Activated CD4-positive, CD25-positive, alpha-beta regulatory T cell treated with anti-CD3 and anti-CD28 coated beads, Interleukin-2, amount 50 U/mL, for 16 hours (primary cell): ENCODE measurements around the gene UGT2B17.
A peak's percentile ranks its signal among the peaks of the same experiment; 100 is the strongest.
"Not testable (repeated sequence)": the region's sequence is repeated elsewhere in the genome, so short reads cannot be mapped to it uniquely, and the experiment has no call there.

ENCODE experiments used
- DNase-seq: peaks from one replicate; pipeline ENCODE4 v3.0.0-alpha.2; 2020; ENCODE audit warnings: low read depth, low spot score

Gene UGT2B17

DNA sequence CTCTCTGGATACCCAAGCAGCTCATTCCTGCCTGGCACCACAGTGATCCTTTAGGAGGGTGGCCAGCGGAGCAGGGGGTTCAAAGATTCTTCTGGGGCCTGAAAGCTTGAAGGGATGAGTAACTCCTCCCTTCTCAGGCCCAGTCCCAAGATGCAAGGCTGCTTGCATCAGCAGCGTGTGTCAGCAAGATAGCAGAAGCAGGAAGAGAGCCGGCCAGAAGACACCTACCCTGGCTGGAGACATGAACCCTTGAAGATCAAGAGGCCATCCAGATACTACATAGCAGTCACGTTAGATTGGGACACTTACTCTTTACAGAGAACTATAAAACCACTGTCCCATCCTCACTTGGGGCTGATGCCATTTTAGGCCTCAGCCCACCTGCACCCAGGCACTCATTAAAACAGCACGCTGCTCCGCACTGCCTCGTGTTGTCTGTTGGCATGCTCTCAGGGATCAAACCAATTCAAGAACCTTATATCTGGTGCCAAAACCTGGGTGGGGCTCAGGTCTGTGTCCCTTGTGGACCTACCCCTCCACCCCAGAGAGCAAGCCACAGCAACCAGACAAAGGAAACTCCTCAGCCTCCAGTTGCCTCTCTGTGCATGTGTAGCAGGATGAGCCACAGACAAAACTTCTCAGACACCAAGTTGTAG lies 6.5 kb downstream of the UGT2B17 start:
- no peak for DNase-seq

DNA sequence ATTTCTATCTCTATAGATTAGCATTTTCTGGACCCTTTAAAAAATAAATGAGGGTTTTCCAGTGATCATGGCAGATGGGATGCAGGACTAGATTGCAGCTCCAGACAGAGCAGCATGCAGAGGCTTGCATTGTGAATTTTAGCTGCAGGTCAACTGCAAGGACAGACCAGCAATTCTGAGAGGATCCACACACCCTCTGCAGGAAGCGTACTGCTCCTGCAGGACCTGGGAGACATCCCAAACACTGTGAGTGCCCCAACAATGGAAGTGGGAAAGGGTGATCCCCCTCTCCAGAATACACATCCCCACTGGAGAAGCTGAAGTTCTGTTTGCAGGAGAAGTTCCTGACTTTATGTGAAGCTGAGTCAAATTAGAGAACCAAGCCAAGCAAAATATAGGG lies 7.1 kb downstream of the UGT2B17 start:
- not testable (repeated sequence) for DNase-seq

DNA sequence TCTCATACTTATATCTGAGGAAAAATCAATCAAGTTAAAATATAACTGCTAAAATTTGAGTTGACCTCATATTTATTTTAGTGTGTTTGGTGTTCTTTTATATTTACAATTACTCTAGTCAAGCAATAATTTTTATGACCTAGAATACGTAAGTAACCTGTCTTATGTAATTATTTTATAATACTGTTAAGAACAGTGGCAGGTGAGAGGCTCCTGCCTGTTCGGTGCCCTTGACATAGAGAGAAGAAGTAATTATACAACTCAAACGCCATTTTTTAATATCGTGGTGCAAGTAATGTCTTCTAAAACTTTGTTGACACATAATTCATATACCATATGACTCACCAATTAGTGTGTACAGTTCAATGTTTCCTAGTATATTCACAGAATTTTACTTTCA lies 7.6 kb downstream of the UGT2B17 start:
- not testable (repeated sequence) for DNase-seq

DNA sequence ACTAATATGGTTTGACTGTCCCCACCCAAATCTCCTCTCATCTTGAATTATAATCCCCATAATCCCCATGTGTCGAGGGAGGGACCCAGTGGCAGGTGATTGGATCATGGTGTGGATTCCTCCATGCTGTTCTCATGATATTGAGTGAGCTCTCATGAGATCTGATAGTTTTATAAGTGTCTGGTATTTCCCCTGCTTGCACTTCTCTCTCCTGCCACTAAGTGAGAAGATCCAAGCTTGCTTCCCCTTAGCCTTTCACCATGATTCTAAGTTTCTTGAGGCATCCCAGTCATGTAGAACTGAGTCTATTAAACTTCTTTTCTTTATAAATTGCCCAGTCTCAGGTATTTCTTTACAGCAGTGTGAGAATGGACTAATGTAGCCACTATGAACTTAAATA lies 9.8 kb downstream of the UGT2B17 start:
- DNase-seq: not testable (repeated sequence)

DNA sequence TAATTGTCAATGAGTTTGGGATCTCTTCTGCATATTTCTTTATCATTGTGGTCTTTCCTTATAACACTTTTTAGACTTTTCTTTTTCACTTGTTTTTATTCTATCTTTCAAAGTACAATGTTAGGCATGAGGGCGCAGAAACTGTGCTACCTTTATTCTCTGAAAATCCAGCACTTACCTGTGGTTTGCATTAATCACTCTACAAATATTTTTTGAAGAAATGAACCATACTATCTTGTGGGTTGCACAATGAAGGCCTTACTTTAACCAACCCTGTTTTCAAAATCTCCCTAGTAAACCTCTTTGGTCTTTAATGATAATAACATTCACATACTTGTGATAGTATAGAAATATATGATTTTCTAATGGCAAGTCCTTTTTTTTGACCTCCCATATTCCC lies 11.0 kb downstream of the UGT2B17 start:
- not testable (repeated sequence) for DNase-seq

DNA sequence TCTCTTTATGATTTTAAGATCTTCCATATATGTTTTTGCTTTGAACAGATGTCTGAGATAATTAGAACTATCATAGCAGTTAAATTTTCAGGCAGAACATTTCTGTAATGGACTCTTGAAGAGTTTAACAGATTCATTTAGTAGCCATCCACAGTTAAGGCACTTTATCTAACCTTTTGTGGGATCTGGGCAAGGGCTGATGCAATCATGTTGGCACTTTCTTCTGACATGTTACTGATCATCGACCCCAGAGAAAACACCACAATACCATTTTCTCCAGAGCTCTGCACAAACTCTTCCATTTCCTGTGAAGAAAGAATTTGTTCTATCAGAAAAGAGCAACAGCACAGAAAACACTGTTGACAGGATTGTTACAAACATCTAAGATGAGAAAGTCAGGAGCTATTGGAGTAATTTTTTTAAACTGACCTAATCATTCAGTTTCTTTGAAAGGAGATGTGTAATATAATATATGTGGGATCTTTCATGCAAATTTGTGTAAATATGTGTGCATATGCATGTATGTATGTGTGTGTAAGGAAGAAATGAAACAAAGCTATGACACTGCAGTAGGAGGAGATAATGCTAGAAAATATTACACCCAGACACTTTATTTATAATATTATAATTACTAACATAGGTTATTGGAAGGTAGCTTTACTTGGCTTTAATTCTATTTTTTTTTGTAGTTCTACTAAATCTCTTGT lies 15.6 kb downstream of the UGT2B17 start:
- not testable (repeated sequence) for DNase-seq

DNA sequence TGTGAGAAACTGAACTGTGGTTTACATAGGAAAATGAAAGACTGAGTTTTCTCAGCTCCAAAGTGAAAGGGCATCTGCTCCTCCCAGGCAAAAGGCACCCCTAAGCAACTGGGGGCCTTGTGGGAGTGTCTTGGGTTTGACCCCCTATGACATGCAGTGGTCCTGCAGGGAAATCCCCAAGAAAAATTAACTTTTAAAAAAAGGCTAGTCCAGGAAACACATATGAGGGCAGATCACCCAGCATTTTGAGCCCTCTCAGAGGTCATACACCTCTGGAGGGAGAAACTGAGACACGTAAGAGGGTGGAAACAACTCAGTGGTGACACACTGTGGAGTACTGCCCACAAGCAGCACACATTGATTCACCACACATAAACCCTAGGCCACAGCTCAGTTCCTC lies 22.3 kb downstream of the UGT2B17 start:
- DNase-seq: not testable (repeated sequence)

DNA sequence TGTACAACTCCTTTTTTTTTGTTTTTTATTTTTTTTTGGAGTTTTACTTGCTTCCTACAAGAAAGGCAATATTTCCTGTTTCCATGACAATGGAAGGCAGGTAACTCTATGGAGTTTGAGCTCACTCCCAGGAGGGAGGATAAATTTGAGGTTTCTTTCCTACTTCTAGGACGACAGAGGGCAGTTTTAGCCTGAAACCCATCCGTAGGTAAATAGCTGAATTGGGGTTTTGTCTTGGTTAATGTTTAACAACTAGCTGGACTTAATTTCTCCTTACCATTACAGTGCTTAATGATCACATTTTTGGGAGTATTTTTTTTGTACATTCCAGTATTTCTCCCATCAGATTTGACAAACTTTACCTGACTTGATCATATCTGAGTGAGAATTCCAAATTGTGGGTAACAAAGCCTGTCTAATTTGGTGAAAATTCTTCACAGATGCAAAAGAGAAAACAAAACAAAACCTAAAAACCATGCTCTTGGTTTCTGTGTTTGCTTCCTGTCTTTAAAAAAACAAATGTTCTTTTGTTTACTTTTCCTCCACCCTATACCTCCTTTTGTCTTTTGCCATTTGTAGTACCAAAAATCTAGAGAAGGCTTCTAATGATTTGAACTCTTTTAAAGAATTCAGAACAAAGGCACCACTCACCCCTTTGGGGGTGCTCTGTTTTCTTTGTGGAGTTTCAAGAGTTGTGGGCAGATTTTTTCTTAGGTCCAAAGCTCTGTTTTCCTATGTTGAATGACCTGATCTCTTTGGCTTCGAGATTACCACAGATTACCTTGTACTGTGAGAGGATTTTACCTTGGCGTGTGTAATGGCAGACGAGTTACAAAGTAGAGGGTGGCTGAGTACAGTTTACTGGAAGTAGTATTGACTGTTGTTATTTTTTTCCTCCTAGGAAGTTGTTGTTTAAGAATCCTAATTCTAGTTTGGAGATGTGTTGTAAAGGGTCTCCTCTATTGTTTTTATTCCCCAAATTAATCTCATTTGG lies 23.0 kb downstream of the UGT2B17 start:
- not testable (repeated sequence) for DNase-seq

DNA sequence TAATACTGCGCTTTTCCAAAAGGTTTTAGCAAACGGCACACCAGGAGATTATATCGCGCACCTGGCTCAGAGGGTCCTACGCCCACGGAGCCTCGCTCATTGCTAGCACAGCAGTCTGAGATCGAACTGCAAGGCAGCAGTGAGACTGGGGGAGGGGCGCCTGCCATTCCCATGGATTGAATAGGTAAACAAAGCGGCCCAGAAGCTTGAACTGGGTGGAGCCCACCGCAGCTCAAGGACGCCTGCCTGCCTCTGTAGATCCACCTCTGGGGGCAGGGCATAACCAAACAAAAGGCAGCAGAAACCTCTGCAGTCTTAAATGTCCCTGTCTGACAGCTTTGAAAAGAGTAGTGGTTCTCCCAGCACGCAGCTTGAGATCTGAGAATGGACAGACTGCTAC lies 33.4 kb downstream of the UGT2B17 start:
- not testable (repeated sequence) for DNase-seq

DNA sequence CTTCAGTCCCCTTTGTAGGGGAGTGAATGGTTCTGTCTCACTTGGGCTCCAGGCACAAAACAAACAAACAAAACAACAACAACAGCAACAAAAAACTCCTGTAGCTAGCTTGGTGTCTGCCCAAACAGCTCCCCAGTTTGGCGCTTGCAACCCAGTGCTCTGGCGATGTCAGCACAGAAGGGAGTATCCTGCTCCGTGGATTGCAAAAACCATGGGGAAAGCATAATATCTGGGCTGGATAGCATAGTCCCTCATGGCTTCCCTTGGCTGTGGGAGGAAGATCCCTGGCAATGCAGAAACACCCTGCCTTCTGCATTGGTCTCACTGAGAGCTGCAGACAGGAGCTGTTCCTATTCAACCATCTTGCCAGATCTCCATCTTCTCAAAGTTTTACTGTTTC lies 39.7 kb downstream of the UGT2B17 start:
- no peak for DNase-seq

DNA sequence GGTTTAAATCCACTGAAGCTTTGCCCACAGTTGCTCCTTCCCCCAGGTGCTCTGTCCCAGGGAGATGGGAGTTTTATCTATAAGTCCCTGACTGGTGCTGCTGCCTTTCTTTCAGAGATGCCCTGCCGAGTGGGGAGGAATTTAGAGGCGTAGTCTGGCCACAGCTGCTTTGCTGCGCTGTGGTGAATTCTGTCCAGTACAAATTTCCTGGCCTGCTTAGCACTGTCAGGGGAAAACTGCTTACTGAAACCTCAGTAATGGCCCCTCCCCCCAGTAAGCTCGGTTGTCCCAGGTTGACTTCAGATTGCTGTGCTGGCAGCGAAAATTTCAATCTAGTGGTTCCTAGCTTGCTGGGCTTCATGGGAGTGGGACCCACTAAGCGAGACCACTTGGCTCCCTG lies 40.1 kb downstream of the UGT2B17 start:
- no peak for DNase-seq

DNA sequence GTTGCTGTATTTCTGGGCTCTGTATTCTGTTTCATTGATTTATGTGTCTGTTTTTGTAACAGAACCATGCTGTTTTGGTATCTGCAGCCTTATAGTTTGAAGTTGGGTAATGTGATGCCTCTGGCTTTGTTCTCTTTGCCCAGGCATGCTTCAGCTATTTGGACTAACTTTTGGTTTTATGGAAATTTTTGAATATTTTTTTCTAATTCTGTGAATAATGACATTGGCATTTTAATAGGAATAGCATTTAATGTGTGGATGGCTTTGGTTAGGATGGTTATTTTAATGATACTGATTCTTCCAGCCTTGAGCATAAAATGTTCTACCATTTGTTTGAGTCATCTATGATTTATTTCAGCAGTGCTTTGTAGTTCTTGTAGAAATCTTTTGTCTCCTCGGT lies 53.9 kb downstream of the UGT2B17 start:
- DNase-seq: not testable (repeated sequence)

DNA sequence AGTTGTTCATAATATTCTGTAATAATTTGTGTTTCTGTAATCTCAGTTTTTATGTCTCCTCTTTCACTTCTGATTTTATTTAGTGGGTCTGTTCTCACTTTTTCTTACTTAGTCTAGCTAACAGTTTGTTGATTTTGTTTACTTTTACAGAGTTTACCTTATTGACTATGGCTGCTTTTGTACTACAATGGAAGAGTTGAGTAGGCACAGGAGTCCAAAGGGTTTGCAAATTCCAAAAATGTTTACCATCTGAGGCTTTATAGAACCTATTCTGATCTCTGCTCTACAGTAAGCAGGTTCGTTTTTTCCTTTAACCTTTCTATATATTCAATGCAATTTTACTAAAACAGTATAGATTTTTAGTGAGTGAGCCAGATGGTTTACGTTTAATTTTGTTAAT lies 55.1 kb downstream of the UGT2B17 start:
- DNase-seq: no peak

DNA sequence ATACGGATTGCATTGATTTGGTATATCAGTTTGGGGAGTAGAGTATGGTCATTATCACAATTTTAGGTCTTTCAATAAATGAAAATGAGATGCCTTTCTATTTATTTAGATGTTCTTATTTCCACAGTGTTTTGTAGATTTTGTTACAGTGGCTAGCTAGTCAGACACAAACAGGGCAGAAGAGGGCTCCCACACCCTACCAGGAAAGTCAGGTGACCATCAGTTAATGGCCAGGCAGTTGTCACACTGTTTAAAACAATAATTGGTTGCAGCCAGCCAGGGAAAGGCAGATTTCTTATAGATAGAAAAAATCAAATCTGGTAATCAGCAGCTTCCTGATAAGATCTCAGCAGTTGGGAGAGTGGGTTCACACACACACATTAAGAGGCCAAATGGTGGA lies 57.2 kb downstream of the UGT2B17 start:
- no peak for DNase-seq

DNA sequence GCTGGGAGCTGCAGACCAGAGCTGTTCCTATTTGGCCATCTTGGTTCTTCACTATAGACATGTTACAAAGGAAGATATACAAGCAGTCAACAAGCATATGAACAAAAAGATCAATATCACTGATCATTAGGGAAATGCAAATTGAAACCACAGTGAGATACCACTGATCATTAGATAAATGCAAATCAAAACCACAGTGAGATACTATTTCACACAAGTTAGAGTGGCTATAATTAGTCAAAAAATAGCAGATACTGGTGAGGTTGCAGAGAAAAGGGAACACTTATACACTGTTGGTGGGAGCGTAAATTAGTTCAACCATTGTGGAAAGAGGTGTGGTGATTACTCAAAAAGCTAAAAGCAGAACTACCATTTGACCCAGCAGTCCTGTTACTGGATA lies 70.7 kb downstream of the UGT2B17 start:
- not testable (repeated sequence) for DNase-seq

DNA sequence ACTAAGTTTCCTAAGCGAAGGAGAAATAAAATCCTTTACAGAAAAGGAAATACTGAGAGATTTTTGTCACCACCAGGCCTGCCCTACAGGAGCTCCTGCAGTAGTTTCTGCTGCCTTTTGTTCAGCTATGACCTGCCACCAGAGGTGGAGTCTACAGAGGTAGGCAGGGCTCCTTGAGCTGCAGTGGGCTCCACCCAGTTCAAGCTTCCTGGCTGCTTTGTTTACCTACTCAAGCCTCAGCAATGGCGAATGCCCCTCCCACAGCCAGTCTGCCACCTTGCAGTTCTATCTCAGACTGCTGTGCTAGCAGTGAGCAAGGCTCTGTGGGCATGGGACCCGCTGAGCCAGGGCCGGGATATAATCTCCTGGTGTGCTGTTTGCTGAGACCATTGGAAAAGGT lies 71.3 kb downstream of the UGT2B17 start:
- DNase-seq: not testable (repeated sequence)

DNA sequence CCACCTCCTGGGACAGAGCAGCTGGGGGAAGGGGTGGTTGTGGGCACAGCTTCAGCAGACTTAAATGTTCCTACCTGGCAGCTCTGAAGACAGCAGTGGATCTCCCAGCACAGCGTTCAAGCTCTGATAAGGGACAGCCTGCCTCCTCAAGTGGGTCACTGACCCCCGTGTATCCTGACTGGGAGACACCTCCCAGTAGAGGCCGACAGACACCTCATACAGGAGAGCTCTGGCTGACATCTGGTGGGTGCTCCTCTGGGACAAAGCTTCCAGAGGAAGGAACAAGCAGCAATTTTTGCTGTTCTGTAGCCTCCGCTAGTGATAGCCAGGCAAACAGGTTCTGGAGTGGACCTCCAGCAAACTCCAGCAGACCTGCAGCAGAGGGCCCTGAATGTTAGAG lies 72.7 kb downstream of the UGT2B17 start:
- not testable (repeated sequence) for DNase-seq

DNA sequence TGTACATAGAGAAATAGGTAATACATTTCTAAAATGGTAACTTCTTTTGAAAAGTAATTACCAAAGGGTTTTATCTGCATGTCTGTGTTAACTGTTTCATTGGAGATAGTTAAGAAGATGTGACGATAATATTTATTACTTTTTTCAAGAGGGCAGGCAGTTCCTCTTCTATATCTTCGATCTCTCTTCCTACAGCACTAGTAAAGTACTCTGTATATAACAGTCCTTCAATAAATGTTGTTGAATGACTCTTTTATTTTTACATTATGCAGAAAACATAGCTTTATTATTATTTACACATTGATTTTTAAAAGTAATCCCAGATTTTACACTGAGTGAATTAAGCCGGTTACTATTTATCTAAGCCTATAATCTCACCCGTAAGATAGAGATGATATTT lies 77.1 kb downstream of the UGT2B17 start:
- DNase-seq: no peak

DNA sequence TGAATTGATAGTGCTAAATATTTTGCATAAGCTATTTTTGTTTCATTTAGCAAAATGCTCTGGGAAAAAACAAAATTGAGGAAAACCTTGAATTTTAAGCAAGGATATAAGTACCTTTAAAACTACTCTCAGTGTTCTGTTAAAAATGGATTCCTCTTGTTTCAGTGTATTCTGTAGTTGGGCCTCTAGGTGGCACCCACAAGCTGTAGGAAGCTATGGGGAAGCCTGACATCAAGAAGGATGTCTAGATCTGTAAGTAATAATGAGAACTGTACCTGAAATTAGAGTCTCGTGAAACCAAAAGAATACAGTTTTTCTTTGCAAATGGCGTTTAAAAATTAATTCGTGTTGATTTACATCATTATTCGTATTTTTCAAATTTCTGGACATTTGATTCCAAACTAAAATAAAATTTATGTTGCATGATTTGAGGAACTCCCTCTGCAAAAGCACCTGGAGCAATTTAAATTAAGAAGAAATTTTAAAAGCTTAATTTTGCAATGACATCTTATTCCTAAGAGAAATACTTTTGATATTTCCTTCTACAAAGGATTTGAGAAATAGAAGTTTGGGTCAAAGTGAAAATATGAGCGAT lies 77.6 kb downstream of the UGT2B17 start:
- DNase-seq: peak; percentile 33

DNA sequence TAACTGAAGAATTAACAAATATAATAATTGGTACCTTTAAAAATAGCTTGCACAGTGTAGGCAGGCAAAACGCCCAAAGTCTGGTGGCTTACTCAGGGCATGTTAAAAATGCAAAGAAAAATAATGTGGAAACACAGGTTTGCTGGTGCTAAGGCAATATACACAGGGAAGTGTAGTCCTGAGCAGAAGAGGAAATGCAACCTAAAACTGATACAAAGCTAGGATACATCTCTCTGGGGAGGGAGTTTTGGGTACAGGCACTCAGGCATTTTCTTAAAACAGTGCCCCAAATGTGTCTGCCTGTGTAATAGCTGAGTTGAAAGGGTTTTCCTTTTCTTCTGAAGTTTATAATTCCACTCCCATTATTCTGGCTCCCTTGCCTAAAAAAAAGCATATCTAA lies 81.4 kb downstream of the UGT2B17 start:
- no peak for DNase-seq

DNA sequence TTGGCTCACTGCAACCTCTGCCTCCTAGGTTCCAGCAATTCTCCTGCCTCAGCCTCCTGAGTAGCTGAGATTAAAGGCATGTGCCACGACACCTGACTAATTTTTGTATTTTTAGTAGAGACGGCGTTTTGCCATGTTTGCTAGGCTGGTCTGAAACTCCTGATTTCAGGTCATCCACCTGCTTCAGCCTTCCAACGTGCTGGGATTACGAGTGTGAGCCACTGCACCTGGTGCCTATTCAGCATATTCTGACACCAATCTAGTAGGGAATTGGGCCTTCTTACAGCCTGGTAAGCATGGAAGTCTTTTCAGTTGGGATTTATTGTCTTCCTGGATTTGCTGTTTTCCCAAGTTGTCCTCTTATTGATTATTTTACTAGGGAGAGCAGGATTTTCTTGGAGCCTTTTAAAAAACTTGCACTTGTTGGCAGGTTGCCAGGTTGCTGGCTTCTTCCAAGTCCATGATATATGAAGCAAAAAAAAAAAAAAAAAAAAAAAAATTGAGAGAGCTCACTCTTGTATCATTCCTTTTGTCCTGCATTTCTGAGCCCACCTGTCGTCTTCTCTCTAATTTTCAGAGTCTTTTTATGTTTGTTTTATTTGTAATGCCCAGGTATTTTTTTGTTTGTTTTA lies 85.2 kb downstream of the UGT2B17 start:
- DNase-seq: no peak
